GM12801 (cell line): ENCODE results near the gene ARHGEF7.

ENCODE experiments used
- TF ChIP-seq, protein P1 (sequence below): IDR thresholded peaks from one replicate; pipeline ENCODE4 v1.5.1; 2011; ENCODE audit warnings: control low read depth; ENCODE audit not compliant: insufficient read length; ENCODE audit errors: extremely low read depth

The ARHGEF7 gene

DNA sequence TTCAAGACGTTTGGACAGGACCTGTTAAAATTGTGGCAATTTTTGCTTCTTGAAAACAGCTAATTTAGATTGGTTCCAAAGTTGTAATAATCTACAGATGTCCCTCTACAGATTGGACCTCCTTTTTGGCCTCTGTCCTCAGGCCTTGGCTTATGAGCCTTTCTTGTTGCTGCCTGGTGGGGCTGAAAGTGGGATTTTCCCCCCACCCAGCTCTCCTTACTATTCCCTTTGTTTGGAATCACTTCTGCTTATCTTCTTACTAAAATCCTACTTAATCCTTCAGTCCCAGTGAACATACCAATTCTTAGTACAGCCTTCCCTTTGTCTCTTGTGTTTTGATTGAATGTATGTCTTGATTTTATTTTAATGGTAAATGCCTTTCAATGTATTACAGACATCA lies 141.8 kb downstream of the ARHGEF7 start:
- TF ChIP-seq, protein P1, sequence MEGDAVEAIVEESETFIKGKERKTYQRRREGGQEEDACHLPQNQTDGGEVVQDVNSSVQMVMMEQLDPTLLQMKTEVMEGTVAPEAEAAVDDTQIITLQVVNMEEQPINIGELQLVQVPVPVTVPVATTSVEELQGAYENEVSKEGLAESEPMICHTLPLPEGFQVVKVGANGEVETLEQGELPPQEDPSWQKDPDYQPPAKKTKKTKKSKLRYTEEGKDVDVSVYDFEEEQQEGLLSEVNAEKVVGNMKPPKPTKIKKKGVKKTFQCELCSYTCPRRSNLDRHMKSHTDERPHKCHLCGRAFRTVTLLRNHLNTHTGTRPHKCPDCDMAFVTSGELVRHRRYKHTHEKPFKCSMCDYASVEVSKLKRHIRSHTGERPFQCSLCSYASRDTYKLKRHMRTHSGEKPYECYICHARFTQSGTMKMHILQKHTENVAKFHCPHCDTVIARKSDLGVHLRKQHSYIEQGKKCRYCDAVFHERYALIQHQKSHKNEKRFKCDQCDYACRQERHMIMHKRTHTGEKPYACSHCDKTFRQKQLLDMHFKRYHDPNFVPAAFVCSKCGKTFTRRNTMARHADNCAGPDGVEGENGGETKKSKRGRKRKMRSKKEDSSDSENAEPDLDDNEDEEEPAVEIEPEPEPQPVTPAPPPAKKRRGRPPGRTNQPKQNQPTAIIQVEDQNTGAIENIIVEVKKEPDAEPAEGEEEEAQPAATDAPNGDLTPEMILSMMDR = no peak

DNA sequence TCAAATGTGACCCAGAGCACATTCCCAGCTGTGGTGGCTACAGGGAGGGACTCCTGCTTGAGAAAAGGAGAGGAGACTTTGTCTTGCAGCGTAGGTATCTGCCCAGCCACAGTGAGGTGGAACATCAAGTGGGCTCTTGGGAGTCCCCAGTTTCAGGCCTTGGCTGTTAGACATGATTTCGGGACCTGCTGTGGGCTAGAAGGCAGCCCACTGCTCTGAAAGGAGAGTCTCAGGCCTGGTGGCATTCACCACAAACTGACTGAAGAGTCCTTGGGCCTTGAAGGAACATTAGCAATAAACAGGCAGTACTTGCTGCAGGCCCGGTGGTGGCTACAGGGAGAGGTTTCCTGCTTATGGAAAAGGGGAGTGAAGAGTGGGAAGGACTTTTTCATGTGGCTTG lies 143.5 kb downstream of the ARHGEF7 start:
- TF ChIP-seq, protein P1 = no peak

DNA sequence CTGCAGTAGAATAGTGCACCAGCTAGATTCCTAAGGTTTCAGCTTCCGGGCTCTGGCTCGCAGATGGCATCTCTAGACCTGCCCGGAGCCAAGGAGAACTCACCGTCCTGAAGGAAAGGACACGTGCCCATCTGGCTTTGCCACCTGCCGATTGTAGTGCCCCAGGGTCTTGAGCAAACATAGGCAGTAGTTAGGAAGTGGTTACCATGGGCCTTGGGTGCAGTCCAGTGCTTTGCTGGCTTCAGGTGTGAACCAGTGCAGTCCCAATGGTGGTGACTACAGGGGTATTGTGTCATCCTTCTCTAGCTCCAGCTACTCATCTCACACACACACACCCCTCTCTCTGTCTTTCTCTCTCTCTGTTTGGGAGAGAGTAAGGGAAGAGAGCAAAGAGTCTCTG lies 143.9 kb downstream of the ARHGEF7 start:
- TF ChIP-seq, protein P1 = no peak

DNA sequence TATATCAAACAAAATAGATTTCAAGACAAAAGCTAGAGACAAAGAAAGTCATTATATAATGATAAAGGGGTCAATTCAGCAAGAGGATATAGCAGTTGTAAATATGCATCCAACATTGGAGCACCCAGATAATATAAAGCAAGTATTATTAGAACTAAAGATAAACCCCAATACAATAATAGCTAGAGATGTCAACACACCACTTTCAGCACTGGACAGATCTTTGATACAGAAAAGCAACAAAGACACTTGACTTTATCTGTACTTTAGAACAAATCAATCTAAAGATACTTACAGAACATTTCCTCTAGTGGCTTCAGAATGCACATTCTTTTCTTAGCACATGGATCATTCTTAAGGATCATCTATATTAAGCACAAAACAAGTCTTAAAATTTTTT lies 146.2 kb downstream of the ARHGEF7 start:
- TF ChIP-seq, protein P1 = no peak

DNA sequence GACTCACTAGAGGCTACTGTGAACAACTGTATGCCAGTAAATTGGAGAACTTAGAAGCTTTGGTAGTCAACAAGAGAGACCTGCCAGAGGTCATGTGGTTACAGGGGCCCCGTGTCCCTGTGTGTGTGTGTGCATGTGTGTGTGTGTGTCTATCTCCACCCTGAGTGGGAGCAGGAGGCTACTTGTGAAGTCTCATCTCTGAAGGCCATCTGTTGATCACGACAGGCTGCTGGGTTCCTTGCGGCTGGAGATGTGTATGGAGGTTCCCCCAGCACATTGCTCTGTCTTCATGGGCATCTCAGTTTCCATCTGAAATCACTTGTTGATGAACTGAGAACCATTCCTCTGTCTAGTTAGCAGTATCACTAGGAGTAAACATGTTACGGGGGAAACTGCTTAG lies 147.2 kb downstream of the ARHGEF7 start:
- TF ChIP-seq, protein P1 = no peak

DNA sequence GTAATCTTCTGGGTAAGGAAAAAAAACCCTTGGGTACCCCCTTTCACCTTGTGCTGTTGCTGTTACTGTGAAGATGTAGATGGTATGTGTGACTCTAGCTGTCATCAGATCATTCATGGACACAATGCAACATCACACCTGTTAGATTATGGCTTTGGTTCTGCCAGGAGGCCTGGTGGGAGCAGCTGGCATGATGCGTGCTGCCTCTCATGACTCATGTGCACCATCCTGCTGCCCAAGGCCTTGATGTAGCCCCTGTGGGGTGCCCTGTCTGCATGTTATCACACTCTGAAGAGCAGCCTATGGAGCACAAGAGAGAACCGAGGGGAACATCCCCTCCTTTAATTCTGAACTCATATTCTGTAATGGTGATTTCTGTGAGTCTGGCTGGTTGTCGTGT lies 147.6 kb downstream of the ARHGEF7 start:
- TF ChIP-seq, protein P1 = no peak

DNA sequence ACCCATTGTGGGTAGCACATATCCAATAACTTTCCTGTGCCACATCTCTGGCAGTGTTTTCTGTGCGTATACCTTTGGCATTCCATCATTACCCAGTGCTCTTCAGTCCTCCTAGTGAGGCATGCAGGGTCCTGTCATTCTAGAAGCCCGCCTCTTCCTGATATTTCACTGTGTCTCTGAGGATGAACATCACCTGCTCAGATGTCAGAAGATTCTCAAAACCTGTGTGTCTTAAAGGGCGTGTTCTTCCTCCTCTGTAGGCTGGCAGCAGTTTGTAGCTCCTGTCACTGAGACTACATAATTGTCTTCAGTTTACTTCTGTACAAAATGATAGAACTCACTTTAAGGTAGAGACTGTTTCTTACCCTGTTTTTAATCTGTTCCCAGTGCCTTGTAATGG lies 148.5 kb downstream of the ARHGEF7 start:
- TF ChIP-seq, protein P1 = no peak
